Effector CD8-positive, alpha-beta T cell (primary cell): ENCODE measurements around the gene KLHDC2.
"Not testable (repeated sequence)": the region's sequence is repeated elsewhere in the genome, so short reads cannot be mapped to it uniquely, and the experiment has no call there.

ENCODE experiments used
- DNase-seq: peaks from one replicate; lab custom pipeline; 2025; lab: John Stamatoyannopoulos, UW
- total RNA-seq, 4 experiments: gene quantifications; one replicate each; lab custom pipeline; 2026; lab: John Stamatoyannopoulos, UW

KLHDC2 gene, protein sequence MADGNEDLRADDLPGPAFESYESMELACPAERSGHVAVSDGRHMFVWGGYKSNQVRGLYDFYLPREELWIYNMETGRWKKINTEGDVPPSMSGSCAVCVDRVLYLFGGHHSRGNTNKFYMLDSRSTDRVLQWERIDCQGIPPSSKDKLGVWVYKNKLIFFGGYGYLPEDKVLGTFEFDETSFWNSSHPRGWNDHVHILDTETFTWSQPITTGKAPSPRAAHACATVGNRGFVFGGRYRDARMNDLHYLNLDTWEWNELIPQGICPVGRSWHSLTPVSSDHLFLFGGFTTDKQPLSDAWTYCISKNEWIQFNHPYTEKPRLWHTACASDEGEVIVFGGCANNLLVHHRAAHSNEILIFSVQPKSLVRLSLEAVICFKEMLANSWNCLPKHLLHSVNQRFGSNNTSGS
- total RNA-seq = 81.9 to 100 (median 89.3) reads per million in 4 experiments

DNA sequence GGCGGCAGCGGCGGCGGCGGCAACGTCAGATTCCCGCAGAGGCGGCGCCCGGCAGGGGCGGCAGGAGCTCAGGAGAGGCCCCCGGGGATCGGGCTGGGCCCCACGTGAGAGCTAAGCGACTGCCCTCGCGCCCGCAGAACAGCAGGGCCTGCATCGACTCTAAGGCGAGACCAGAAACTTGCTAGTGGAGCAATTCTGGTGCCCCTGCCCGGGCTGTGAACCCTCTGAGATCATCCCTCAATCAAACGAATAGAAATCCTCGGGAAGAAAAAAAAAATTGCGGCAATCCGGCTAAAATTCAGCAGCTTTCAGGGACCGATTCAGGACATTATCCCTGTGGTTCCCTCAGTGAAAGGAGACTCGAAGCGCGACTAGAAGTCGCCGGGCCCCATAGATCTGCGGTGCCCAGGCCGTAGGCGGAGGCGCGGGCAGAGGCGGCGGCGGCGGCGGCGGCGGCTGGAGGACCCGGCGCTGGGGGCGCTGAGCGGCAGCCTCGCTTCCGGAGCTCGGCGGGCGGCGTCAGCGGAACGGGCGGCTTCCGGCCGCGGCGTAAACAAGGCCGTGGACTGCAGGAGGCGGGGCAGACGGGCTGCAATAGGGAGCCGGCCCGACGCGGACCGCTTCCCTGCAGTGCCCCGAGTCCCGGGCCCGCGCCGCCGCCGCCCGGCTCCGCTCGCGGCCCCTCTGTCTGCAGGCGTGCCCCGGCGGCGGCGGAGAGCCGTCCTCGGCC is at the start of gene KLHDC2:
Gene KLHDC2 (plus strand): TSS at position 583 of the 730 bp plus-strand sequence. CDS start 316 bp downstream, outside the sequence.
- DNase-seq = peak; percentile 70

DNA sequence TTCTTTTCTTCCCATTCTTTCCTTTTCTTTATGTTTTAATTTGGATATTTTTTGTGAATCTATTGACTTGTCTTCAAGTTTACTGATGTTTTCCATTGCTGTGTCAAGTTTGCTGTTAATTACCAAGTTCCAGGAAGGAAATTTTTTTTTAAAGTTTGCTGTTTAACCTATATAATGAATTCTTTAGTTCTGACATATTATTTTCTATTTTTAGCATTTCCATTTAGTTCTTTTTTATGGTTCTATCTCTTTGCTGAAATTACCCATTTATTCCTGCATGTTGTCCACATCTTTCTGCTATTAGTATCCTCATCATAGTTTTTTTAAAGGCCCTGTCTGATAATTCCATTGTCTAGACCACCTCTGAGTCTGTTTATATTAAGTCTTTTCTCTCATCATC is 47.2 kb upstream of the KLHDC2 start:
- no peak for DNase-seq

DNA sequence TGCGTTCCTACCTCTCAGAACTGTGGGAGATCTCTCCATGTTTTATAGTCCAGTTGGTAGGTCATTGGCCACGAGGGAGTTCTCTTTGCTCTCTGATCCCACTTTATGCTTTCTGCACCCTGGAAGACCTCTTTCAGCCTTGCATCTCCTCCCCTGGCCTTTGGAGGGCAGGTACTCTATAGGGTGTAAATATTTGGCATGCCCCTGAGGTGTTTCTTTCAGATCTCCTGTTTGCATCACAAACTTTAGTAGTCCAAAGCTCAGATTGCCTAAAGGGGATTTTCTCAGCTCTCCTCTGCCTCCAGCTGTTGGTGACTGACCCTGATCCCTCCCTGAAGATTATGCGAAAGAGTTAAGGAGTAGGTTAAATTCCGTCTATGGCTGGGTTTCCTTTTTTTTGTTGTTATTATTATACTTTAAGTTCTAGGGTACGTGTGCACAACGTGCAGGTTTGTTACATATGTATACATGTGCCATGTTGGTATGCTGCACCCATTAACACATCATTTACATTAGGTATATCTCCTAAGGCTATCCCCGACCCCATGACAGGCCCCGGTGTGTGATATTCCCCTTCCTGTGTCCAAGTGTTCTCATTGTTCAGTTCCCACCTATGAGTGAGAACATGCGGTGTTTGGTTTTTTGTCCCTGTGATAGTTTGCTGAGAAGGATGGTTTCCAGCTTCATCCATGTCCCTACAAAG is 46.1 kb upstream of the KLHDC2 start:
- DNase-seq = not testable (repeated sequence)

DNA sequence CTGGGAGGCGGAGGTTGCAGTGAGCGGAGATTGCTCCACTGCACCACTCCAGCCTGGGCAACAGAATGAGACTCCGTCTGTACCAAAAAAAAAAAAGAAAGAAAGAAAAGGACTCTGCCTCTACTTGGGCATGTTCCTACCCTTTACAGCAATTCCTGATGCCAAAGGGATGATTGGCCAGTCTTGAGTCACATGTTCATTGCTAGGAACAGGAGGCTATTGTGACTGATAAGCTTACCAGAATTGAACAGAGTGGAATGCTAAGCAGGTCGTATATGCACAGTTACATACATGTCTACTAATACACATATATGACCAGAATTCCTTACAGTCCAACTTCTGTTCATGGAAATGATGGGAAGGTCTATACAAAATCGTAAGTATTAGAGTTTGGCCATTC is 40.8 kb upstream of the KLHDC2 start:
- DNase-seq = no peak

DNA sequence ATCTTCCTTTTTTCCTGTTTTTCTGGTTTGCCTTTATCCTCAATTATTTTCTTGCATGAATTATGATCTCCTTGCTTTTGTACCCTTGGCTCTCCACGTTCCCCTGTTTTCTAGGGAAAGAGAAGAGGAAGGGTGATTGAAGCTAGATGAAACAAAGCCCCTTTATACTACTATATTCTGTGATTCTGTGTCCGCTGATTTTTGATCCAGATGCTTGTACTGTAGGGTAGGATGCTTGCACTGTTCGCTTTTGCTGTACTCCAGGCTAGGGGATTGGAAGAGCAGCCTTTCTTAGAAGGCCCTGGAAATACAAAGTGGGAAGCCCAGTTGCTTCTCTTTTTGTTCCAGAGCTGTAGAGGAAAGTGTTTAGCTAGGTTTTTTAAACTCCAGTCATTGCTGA is 35.1 kb upstream of the KLHDC2 start:
- DNase-seq = no peak

DNA sequence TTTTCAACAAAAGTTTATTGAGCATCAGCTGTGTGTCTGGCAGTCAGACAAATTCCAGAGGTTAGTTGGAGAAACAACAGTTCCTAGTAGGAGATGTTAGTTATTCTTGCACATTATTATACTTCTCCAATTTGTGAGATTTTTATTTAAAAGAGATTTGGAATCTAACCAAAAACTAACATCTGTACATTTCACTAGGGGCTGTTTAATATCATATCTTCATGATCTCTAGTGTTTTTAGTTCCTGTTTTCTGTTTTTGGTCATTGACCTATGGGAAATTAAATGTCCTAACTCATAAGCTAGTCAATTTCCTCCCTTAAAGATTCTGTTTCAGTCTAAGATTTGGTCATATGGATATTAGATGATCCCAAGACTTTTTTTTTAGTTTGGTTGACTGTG is 34.1 kb upstream of the KLHDC2 start:
- DNase-seq = no peak

GRCh38 chr14:49735669-49736068 is 32.3 kb upstream of the KLHDC2 start:
- not testable (repeated sequence) for DNase-seq

DNA sequence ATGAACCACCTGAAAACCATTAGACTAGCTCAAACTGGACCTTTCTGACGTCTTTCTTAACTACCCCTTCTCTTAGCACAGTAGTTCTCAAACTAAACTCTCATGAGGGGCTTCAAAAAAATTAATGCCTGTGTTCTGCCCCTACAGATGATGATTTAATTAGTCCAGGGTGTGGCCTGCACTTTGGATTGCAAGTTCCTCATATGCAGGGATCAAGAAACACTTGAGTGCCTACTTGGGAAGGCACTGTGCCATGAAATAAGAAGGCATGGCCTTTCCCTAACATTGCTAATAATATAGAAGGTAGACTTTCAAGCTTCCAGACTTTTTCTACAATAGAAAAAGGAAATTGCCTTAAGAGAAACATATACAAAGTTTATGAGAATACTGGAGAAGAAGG is 22.8 kb upstream of the KLHDC2 start:
- DNase-seq = no peak

DNA sequence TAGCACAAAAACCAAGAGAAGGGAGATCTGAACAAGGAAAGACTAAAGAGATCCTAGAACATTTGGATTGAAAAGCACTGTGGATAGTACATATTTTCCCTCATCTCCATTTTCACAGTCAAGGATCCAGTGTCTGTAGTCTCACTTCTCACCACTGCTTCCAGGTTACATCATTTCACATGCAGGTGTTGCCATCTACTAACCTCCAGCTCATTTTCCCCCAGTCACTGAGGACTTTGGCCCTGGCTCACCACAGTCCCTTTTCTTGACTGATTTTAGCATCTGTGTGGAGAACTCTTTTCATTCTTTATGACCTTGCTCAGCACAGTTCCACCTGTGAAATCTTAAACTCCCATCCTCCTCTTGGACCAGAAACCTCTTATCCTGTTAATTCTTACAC is 21.5 kb upstream of the KLHDC2 start:
- not testable (repeated sequence) for DNase-seq

GRCh38 chr14:49754570-49755097 is 13.3 kb upstream of the KLHDC2 start:
- DNase-seq = no peak

DNA sequence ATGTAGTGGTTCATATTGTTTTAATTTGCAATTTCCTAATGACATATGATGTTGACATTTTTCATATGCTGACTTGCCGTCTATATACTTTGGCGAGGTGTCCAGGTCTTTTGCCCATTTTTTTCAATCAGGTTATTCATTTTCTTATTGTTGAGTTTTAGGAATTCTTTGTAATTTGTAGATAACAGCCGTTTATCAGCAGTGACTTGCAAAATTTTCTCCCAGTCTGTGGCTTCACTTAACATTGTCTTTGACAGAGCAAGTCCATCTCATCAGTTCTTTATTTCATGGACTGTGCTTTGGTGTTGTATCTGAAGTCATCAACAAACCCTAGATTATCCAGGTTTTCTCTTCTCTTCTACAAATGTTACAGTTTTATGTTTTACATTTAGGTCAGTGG is 12.6 kb upstream of the KLHDC2 start:
- DNase-seq = no peak

DNA sequence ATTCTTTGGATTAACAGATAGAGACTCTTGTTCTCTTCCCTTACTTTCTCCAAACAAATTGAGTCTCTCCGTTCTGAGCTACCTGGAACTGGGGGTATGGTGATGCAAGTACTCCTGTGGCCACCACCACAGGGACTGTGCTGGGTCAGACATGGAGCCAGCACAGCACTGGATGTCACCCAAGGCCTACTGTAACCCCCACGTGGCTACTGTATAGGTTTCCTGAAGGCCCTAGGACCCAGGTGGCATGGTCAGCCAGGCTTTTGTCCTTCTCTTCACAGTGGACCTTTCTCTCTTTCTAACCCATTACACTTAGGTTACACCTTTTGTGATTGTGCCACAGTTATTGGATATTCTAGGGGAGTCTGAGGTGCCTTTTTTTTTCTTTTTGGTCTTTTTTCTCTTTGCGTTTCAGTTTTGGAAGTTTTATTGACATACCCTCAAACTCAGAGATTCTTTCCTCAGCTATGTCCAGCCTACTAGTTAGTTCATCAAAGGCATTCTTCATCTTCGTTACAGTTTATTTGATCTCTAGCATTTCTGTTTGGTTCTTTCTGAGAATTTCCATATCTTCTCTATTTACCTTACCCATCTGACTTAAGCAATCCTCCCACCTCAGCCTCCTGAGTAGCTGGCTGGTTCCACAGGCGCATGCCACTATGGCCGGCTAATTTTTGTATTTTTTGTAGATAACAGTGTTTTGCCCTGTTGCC is 6.0 kb upstream of the KLHDC2 start:
- no peak for DNase-seq

DNA sequence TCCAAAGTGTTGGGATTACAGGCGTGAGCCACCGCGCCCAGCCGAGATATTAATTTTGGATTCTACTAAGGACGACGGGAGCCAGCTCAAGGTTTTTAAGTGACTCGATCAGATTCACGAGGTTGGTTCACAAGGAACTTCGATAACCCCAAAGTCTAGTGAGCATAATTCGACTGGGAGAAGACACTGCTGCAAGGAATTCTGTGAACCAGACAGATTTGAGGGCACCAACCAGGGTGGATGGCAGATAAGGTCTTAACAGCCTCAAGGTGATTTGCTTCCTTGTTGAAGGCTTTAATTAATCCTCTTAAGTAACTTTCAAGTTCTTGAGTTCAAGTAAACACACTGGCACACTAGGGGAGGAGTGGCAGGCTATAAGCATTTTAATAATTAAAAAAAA is 1.1 kb upstream of the KLHDC2 start:
- DNase-seq = no peak

DNA sequence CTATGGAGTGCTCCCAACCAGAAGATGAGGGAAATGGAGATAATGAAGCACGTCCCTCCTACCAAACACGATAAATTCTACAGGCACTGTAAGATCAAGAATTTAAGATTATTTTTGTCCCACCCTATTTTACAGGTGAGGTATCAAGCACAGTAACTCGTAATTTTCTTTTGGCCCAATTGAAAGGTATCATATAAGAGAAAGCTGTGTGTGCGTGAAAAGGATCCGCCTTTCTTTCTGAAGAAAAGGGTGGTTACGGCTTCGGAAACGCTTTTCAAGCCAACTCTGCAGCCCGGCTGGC is 733 bp upstream of the KLHDC2 start:
- no peak for DNase-seq

GRCh38 chr14:49768301-49769121 is 558 bp downstream of the KLHDC2 start:
- peak; percentile 47 for DNase-seq

- DNase-seq = no peak
Measured at GRCh38 chr14:49769171-49769570, 1.2 kb downstream of the KLHDC2 start.

DNA sequence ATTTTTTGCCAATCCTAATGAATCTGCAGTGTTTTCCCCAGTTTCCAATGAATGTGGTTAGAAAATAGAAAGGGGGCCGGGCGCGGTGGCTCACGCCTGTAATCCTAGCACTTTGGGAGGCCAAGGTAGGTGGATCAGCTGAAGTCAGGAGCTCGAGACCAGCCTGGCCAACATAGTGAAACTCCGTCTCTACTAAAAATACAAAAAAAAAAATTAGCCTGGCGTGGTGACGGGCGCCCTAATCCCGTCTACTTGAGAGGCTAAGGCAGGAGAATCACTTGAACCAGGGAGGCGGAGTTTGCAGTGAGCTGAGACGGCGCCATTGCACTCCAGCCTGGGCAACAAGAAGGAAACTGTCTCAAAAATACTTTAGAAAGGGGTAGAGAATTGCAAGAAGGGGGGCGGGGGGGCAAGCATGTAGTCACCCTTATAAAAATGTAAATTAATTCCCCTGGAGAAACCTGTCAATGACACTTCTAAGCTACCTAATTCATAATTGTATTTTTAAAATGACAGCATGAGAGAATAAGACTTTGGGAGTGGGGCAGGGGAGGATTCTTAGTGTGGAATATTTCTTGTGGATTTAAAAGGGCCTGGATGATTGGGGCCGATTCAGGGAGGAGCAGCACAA is 1.7 kb downstream of the KLHDC2 start:
- no peak for DNase-seq

DNA sequence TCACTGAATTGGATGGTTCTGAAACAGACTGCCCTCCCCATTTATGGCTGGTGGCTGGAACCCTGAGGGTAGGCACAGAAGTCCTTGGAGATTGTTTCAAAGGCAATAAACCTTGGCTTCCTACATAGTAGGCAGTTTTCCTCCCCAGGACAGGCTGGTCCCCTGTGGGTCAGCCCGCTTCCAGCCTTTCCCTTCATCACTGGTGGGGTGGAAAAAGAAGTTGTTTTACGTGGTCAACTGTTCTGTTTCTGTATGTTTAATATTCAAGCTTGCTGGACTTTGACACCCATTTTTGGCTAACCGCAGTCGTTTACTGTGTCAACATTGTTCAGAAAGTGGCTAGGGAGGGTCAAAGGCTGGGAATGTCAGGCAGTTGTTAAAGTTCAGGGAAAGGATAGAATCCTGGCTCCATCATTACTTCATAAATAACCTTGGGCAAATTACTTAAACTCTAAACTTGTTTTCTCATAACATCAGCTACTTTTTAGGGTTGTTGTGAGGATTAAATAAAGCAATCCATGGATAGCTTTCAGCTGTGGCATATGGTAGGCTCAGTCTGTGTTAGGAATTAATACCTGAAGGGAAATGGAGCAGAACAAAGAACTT is 2.4 kb downstream of the KLHDC2 start:
- no peak for DNase-seq

DNA sequence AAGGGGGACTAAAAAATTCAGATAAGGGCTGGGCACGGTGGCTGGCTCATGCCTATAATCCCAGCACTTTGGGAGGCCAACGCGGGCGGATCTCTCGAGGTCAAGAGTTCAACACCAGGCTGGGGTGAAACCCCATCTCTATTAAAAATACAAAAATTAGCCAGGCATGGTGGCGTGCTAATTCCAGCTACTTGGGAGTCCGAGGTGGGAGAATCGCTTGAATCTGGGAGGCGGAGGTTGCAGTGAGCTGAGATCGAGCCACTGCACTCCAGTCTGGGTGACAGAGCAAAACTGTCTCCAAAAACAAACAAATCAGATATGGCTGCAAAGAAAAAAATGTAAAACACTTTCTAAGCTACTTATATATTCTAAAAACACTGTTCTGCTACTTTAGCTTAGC is 3.7 kb downstream of the KLHDC2 start:
- not testable (repeated sequence) for DNase-seq

GRCh38 chr14:49774106-49774505 is 6.2 kb downstream of the KLHDC2 start:
- DNase-seq = no peak
